Measurements from ENCODE around the gene TMEM150C.
"Not testable (repeated sequence)": the region's sequence is repeated elsewhere in the genome, so short reads cannot be mapped to it uniquely, and the experiment has no call there.

The TMEM150C gene

DNA sequence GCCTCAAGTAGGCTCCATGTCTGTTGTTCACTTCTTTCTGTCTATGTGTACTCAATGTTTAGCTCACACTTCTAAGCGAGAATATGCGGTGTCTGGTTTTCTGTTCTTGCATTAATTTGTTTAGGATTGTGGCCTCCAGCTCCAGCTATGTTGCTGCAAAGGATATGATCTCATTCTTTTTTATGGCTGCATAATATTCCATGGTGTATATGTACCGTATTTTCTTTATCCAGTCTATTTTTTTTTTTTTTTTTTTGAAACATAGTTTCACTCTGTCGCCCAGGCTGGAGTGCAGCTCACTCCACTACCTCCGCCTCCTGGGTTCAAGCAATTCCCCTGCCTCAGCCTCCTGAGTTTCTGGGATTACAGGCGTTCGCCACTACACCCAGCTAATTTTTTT, 5.7 kb upstream of the TMEM150C start:
- no peak for DNase-seq

DNA sequence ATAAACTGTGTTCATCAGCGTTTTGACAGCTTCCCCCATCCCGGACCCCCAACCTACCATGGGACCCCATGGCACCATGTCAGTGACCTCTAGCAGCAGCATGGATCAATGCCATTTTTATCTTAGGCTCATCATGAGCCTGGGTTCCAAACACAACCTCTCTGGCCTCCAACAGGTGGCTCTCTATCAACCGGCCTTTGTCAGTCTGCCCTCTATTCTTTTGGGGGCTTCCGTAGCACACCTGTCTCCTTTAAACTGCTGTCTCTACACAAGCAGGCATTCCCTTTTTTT, 721 bp upstream of the TMEM150C start:
- DNase-seq: no peak

DNA sequence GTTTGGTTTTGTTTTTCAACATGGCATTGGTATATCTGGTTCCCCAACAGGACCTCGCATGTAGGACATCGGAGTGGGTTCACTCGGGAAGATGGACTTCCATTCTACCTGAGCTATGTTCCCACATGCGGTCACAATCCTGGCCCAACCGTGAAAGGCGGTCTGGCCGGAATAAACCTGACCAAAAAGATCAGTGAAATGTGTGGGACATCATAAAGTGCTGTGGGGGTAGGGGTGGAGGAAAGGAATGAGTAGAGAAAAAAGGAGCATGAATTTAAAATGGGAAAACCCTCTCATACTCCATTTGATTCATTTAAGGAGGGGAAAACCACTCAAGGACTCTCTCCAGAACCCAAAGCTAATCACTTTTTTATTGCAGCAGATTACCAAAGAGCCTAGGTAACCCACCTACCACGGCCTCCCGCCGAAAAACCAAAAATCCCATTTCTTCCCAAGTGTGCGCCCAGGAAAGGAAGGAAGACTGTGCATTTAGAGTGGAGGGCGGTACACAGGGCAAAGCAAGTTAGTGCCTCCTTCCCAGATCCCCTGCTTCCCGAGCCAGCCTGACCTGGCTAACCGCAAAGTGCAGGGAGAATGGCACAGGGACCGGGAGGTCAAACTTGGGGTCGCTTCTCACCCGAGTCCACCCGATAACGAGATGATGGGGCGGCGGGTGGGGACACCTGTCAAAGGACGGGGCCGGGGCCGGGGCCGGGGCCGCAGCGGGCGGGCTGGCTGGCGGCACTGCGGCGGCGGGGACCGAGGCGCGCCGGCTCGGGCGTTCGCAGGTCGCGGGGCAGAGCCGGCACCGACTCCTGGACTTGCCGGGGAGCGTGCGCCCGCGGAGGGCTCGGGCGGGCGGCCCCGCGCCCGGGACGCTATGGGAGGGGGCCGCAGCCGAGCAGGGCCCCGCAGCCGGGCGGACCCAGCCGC, 669 bp downstream of the TMEM150C start:
- peak; percentile 26 for DNase-seq

DNA sequence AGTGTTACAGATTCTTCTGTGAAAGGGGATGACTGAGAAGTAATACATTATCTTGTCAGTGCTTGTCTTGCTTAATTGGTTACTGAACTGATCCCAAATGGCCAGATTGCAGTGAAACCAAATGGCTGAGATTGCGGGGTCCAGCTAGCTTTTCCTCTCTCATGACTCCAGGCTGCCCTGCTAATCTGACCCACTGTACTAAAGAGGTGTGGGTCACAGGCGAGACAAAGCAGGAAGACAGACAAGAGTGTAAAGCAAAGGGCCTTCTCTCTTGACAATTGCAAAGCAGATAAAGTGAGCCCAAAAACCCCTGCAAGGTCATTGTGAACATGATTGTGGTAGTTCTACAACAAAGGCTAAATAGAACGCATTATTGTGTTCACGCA, 2.1 kb downstream of the TMEM150C start:
- no peak for DNase-seq

DNA sequence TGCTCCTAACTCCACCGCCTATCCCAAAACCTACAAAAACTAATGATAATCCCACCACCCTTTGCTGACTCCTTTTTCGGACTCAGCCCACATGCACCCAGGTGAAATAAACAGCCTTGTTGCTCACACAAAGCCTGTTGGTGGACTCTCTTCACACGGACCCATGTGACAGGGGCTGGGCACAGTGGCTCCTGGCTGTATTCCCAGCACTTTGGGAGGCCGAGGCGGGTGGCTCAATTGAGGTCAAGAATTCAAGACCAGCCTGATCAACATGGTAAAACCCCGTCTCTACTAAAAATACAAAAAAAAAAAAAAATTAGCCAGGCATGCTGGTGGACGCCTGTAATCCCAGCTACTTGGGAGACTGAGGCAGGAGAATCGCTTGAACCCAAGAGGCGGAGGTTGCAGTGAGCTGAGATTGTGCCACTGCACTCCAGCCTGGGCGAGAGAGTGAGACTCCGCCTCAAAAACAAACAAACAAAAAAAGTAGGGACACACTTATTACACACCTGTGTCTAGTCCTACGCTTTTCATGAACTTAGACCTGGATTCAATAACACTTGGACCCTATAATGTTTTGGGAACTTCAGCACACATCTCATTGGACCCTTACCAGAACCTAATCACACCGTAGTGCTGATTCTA, 2.6 kb downstream of the TMEM150C start:
- not testable (repeated sequence) for DNase-seq

DNA sequence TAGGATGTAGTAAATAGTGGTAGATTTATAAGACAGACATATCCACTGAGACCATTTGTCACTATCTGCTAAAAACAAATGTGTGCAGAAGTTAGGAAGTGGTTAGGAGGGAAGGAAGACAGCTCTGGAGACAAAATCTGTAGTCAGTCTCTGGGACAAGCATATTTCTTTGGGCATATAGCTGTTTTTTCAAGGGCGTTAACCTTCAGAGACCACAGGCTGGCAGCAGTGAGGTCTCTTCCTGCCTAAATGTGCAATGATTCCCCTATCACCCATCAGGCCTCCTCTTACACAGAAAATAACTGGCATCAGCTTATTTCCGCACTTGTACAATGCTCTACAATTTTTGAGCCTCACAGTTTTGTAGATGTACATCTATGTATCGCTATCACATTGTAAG, 6.5 kb downstream of the TMEM150C start:
- no peak for DNase-seq

DNA sequence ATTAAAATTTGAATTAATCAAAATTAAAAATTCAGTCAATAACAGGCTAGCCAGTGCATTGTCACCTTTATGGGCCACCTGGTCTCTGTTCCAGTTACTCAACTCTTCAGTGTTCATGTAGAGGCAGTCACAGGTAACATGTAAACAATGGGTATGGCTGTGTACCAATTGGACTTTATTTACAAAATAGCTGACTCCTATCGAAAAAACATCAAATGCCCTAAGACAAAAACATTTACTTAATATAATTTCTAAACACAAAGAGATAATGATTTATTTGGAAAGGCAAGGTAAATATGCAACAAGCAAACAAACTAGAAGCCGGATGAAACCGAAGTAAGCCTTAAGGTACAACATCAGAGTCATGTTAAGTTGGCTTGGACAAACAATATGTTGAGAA, 8.8 kb downstream of the TMEM150C start:
- no peak for DNase-seq

DNA sequence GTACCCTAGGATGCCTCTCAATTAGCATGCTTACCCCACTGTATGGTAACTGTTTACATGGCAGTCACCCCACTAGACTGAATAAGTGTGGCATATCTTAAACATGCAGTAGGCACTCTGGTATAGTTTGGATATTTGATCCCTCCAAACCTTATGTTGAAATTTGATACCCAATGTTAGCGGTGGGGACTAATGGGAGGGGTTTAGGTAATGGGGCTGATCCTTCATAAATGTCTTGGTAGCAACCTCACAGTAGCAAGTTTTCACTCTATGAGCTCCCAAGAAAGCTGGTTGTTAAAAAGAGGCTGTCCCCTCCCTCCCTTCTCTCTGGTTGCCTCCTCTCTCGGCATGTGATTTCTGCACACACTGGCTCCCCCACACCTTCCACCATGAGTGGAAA, 10.1 kb downstream of the TMEM150C start:
- DNase-seq: no peak

DNA sequence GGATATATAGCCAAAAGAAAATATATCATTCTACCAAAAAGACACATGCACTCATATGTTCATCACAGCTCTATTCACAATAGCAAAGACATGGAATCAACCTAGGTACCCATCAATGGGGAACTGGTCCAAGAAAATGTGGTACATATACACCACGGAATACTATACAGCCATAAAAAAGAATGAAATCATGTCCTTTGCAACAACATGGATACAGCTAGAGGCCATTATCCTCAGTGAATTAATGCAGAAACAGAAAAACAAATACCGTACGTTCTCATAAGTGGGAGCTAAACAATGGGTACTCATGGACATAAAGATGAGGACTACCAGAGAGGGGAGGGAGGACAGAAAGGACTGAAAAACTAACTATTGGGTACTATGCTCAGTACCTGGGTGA, 13.9 kb downstream of the TMEM150C start:
- DNase-seq: not testable (repeated sequence)

DNA sequence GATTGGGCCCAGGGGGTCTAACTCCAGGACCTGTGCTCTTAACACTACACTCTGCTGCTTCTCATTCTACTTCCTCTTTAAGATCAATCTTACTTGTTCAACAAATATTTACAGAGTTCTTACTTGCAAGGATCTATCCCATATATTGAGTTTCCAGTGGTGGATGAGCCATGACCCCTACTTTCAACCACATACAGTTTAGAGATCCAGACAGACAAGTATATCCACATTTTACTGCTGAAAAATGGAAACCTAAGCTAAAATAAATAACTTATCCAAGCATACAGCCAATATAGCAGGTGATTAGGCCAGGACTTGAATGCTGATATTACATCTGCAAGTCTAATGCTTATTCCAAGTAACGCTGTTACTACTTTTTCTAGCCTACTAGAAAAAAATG, 18.7 kb downstream of the TMEM150C start:
- DNase-seq: no peak

DNA sequence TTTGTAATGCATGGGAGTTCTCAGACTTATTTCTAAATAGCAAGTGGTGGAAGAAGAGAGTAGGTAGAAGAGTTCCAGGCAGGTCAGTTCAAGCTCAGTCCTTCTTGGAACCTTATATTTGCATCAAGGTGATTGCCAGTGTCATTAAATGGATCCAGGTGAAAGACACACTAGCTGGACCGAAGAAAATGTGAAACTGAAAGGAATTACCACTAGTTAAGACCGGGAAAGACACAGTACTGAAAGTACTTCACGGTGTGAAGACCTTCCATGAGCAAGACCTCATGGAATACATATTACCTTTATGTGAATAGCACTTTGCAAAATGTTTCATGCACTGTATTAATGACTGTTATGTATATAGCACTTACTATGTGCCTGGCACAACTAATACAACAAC, 19.1 kb downstream of the TMEM150C start:
- no peak for DNase-seq

DNA sequence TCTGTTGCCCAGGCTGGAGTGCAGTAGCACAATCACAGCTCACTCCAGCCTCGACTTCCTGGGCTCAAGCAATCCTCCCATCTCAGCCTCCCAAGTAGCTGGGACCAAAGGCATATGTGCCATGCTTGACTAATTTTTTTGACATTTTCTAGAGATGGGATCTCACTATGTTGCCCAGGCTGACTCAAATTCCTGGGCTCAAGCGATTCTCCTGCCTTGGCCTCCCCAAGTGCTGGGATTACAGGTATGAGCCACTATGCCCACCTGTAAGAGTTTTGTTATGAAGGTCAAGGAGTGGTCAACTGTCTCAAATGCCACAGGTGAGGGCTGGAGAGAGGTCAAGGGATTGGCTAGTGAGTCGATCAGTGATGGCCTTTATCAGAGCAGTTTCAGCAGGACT, 32.5 kb downstream of the TMEM150C start:
- DNase-seq: no peak

DNA sequence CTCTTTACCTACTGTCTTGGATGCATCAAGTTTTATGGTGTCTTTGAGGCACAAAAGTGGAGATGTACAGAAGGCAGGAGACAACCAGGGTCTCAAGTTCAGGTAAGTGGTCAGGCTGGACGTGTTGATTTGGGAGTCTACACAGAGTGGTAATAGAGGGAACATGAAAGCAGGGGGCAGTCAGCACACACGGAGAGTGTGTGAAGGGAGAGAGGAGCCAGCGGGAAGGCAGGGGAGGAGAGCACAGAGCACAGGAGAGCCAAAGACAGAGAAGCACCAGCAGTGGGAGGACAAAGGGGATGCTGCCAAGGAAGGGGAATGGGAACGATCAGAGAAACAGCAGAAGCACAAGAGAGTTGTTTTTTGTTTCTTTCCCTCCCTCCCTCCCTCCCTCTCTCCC, 32.9 kb downstream of the TMEM150C start:
- no peak for DNase-seq

DNA sequence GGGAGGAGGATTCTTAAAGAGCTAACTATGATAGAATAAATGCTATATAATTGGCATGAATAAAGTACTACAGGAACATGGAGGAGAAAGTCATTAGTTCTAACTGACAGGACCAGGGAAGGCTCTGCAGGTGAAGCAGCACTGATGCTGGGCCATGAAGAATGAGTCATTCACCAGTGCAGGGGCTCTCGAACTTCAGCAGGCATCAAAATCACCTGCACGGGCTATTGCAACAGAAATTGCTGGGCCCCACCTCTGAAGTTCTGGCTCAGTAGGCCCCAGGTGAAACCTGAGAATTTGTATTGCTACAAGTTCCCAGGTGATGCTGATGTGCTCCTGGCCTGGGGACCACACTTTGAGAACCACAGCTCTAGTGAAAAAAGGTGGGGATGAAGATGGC, 33.7 kb downstream of the TMEM150C start:
- no peak for DNase-seq

DNA sequence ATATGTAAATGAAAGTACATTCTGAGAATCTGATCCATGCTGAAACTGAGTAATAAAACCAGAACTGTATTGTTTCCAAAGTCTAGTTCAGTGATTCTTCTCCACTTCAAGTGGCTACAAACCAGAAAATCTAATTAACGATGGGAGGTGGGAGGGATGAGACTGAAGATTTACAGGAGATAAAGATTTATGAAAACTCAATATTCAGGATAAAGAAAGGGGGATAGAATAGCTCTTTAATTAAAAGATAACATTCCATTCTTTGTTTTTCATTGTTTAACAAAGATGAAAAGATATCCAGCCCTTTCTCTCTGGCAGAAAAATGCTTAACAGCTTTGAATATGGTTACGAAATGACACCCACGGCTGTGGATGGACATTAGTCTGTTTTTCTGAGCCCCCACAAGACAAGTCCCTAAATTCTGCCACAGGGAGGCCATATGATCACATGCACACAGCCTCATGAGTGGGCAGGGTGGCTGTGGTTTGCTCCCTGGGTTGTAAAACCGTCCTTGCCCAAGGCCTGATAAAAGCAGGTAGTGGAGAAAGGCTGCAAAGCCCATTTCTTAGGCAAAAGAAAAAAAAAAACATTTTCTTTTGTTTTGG, 36.4 kb downstream of the TMEM150C start:
- DNase-seq: no peak

DNA sequence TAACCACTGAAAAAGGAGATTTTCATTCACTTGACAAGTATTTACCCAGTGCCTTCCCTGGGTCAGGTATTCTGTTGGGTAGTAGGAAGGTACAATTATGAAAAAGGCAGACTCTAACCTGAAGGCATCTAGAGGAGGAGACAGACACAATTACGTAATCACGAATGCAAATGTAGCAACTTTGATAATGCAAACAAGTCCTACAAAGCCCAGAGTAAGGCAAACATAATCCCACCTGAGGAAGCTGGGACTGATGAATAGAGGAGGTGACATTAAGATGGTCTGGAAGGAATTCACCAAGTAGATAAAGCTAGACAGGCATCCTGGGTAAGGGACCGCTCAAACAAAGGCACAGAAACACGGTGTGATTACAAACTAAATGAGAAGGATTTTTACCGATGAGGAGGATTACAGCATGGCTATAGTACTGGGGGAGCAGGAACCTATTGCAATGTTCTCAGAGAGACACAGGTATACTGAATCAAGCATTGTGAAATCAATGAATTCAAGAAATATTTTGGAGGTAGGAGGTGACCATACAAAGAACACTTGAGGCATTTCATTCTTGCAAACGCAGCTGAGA, 37.1 kb downstream of the TMEM150C start:
- DNase-seq: no peak

DNA sequence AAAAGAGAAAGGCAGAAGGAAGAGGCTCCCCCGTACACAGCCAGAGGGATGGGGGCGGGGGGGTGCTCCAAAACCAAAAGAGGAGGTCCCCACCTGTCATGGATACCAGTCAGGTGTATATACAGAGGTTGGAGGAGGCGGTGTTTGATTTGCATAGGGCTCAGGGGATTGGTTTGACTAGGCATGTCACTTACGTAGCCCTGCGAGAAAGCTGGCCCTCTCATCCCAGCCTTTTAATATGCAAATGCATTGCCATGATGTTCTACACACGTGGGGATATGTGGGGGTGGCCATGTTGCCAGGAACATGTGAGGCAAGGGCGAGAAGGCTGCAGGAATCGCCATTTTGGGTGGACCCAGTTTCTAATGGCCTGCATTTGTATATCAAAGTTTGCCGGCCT, 38.6 kb downstream of the TMEM150C start:
- no peak for DNase-seq

DNA sequence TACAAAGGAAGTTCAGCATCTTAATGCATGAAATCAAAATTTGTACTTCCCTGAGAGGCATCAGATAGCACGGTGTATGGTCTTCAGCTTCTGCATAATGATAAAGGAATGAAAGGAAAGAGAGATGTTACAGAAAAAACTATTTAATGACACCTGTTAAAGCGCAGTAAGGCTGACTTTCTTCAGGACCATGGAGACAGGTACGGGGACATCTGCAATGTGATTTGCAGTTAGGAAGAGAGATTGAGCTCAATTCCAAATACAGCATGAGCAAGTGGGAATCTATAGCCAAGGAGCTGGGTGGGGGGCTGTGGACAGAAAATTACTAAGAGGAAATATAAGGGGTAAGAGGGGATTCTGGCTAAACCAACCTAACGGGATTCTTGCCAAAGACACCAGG, 39.3 kb downstream of the TMEM150C start:
- no peak for DNase-seq

DNA sequence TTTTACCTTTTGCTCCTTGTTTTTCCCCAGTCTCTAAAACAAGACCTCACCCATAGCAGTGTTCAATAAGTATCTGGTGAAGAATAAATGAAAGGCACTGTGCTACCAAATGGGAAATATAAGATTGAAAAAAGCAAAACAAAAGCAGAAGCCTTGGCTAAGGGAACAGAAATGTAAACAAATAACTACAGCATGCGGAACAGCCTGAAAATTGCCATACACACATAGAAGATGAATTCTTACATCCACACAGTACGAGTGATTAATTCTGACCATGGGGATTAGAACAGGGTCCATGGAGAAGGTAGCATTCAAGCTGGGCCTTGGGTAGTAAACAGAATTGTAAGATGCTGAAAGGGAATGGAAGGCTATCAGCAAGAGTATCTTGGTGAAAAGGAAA, 40.5 kb downstream of the TMEM150C start:
- no peak for DNase-seq

DNA sequence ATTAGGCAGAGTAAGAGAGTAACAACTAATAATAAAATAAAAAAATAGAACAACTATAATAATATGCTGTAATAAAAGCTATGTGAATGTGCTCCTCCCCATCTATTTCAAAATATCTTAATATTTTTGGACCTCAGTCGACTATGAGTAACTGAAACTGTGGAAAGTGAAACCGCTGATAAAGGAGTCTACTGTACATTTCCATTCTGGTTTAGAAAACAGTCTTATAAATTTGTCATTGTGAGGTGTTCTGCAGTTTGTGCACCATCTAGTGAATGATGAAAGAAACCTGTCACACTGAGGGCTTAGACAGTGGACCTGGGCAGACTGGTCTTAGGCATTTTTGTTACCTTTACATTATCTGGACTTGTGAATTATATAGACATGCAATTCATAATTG, 42.0 kb downstream of the TMEM150C start:
- no peak for DNase-seq

DNA sequence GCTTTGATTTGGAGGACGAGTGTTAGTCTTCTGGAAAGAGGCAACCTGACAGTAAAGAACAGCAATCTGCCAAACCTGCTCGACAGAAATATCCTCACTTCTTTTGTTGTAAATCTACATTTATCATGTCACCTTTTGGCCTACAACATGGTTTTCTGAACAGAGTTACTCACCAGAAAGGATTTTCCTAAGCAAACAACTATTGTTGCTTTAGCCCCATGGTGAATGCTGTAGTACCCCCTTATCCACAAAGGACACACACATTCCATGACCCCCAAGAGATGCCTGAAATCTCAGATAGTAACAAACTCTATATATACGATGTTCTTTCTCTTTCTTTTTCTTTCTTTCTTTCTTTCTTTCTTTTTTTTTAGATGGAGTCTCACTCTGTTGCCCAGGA, 42.7 kb downstream of the TMEM150C start:
- DNase-seq: no peak

DNA sequence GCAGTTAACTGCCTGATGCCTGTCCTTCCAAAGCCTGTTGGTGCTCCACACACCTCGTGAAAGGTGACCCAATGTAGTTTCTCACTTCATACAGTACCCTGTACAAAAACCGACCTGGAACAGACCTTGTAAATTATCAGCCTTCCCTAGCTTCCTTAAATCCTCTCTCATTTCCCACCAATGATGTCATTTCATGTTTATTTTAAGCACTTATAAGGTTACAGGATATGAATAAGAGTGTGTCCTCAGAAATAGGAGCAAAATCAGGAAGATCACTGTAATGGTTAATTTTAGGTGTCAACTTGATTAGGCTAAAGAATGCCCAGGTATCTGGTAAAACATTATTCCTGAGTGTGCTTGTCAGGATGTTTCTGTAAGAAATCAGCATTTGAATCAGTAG, 44.7 kb downstream of the TMEM150C start:
- DNase-seq: no peak

DNA sequence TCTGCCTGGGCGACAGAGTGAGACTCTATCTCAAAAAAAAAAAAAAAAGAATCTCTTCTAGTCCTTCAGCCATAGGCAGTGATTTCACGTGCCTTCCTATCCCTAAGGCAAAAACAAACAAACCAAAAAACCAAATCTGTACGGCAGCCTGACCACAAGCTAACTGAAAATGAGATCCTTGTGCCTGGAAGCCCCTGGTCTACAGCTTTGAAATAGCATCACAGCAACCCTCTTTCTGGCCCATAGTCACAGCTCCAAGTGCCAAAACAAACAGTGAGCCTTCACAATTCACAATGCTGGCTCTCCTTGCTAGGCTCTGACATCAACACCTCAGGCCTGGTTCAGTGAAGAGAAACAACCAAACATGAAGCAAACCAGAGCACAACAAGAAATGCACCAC, 46.1 kb downstream of the TMEM150C start:
- no peak for DNase-seq

DNA sequence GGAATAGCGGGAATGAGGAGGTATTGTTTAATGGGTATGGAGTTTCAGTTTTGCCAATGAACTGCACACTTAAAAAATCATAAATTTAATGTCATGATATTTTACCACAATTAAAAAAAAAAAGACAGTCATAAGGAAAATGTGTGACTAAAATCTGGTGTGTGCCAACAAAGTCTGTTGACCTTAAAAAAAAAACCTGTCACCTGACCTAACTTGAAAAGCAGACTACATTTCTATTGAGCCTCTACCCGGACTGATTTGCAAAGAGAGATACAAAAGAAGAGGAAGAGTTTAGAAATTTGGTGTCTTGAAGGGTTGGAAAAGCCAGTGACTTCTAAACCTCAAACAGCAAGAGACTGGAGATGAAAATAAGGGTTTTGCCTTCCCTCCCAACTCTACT, 48.4 kb downstream of the TMEM150C start:
- no peak for DNase-seq
